ENCODE measurements around the gene DDX54. TPM values are rescaled to one million over a fixed set of nuclear protein-coding genes. Genes with fewer than 3 reads are reported as not detected.

The DDX54 gene
- total RNA-seq, 2 donors from 2014 or later = 35.1 to 38.0 TPM

- Histone ChIP-seq H3K27ac (no peak overlapping the region), H3K4me3 (no peak overlapping the region), H3K9me3 (no peaks in the 10 kb centered on the region), H3K27me3 (no peaks in the 10 kb centered on the region), H3K4me1 (no peaks in the 10 kb centered on the region), H3K36me3 (no peaks in the 10 kb centered on the region)
- no peak for TF ChIP-seq CTCF (IDR thresholded peaks at IDR 0.05)
- DNase-seq (ENCODE audit: low spot score) = no peak
Observed at GRCh38 chr12:113115455-113116126, 69.7 kb downstream of the DDX54 start.

- Histone ChIP-seq H3K27ac (no peak overlapping the region), H3K4me3 (no peak overlapping the region), H3K9me3 (no peaks in the 10 kb centered on the region), H3K36me3 (no peaks in the 10 kb centered on the region), H3K27me3 (no peaks in the 10 kb centered on the region), H3K4me1 (no peaks in the 10 kb centered on the region)
- no peak for DNase-seq (ENCODE audit: low spot score)
- no peak for TF ChIP-seq CTCF (IDR thresholded peaks at IDR 0.05)
Observed at GRCh38 chr12:113114447-113115178, 70.7 kb downstream of the DDX54 start.

- Histone ChIP-seq H3K9me3 (no peaks in the 10 kb centered on the region), H3K4me3 (no peak overlapping the region), H3K27ac (no peak overlapping the region), H3K27me3 (no peaks in the 10 kb centered on the region), H3K36me3 (no peaks in the 10 kb centered on the region), H3K4me1 (no peaks in the 10 kb centered on the region)
- TF ChIP-seq CTCF (IDR thresholded peaks at IDR 0.05) = no peak
- DNase-seq (ENCODE audit: low spot score) = no peak
Observed at GRCh38 chr12:113113397-113113796, 71.9 kb downstream of the DDX54 start.

GRCh38 chr12:113112043-113112899 is 73.0 kb downstream of the DDX54 start:
- no peak overlapping the region for H3K27ac ChIP-seq
- no peak for TF ChIP-seq CTCF (IDR thresholded peaks at IDR 0.05)
- no peaks in the 10 kb centered on the region for H3K27me3 ChIP-seq
- no peak for DNase-seq (ENCODE audit: low spot score)
- H3K36me3 ChIP-seq = no peaks in the 10 kb centered on the region
- H3K4me3 ChIP-seq = no peak overlapping the region
- H3K9me3 ChIP-seq = no peaks in the 10 kb centered on the region
- H3K4me1 ChIP-seq = no peaks in the 10 kb centered on the region

- Histone ChIP-seq H3K9me3 (no peaks in the 10 kb centered on the region), H3K36me3 (no peaks in the 10 kb centered on the region), H3K4me3 (no peak overlapping the region), H3K4me1 (no peaks in the 10 kb centered on the region), H3K27me3 (no peaks in the 10 kb centered on the region), H3K27ac (no peak overlapping the region)
- no peak for DNase-seq (ENCODE audit: low spot score)
- no peak for TF ChIP-seq CTCF (IDR thresholded peaks at IDR 0.05)
Observed at GRCh38 chr12:113111247-113111646, 74.0 kb downstream of the DDX54 start.
